RCC 7860 (cell line): Measurements from ENCODE around the gene DESI1.
"Not testable (repeated sequence)": the region's sequence is repeated elsewhere in the genome, so short reads cannot be mapped to it uniquely, and the experiment has no call there.

Source experiments
- DNase-seq: peaks from one replicate; pipeline ENCODE4 v3.0.0-alpha.2; 2015; ENCODE audit warnings: low spot score
- FAIRE-seq: peaks from 2 replicates; lab custom pipeline; 2012; peaks lifted over from hg19 to GRCh38; lab: Jason Lieb, UNC

The DESI1 gene

GRCh38 chr22:41620589-41621098 is at the start of gene DESI1:
DESI1 (minus strand) TSS chr22:41621043; CDS start chr22:41620839, 204 bp downstream.
- FAIRE-seq (no peak), DNase-seq (no peak)

- peak; percentile 80 for DNase-seq
These were observed 48.4 kb upstream of the DESI1 start for GRCh38 chr22:41668971-41669911.

GRCh38 chr22:41664951-41665350 is 44.1 kb upstream of the DESI1 start:
- FAIRE-seq, result no peak

More at GRCh38 chr22:41668971-41669911, 48.4 kb upstream of the DESI1 start:
- FAIRE-seq, result no peak

GRCh38 chr22:41664490-41664889 is 43.6 kb upstream of the DESI1 start:
- DNase-seq (no peak), FAIRE-seq (no peak)

More at GRCh38 chr22:41664951-41665350, 44.1 kb upstream of the DESI1 start:
- DNase-seq, result no peak

- DNase-seq, FAIRE-seq: not testable (repeated sequence)
These were observed 42.8 kb upstream of the DESI1 start for GRCh38 chr22:41663594-41663993.

GRCh38 chr22:41661713-41662112 is 40.9 kb upstream of the DESI1 start:
- DNase-seq (no peak), FAIRE-seq (no peak)

- FAIRE-seq (no peak), DNase-seq (no peak)
These were observed 40.2 kb upstream of the DESI1 start for GRCh38 chr22:41661088-41661487.

GRCh38 chr22:41660416-41660815 is 39.6 kb upstream of the DESI1 start:
- DNase-seq (no peak), FAIRE-seq (no peak)

- no peak for DNase-seq
These were observed 39.1 kb upstream of the DESI1 start for GRCh38 chr22:41659941-41660340.

GRCh38 chr22:41658869-41659268 is 38.0 kb upstream of the DESI1 start:
- FAIRE-seq (no peak), DNase-seq (no peak)

More at GRCh38 chr22:41659941-41660340, 39.1 kb upstream of the DESI1 start:
- no peak for FAIRE-seq

- DNase-seq, result no peak
- FAIRE-seq, result no peak
These were observed 36.9 kb upstream of the DESI1 start for GRCh38 chr22:41657709-41658108.

- DNase-seq, result no peak
- FAIRE-seq, result no peak
These were observed 35.7 kb upstream of the DESI1 start for GRCh38 chr22:41656556-41656955.

- no peak for DNase-seq
- no peak for FAIRE-seq
These were observed 33.5 kb upstream of the DESI1 start for GRCh38 chr22:41654322-41654721.

- no peak for DNase-seq
- no peak for FAIRE-seq
These were observed 30.0 kb upstream of the DESI1 start for GRCh38 chr22:41650821-41651220.

- FAIRE-seq, result no peak
- DNase-seq, result no peak
These were observed 29.4 kb upstream of the DESI1 start for GRCh38 chr22:41650229-41650628.

GRCh38 chr22:41648432-41648831 is 27.6 kb upstream of the DESI1 start:
- FAIRE-seq (no peak), DNase-seq (no peak)

- FAIRE-seq, result no peak
- no peak for DNase-seq
These were observed 26.9 kb upstream of the DESI1 start for GRCh38 chr22:41647771-41648170.

- FAIRE-seq (no peak), DNase-seq (no peak)
These were observed 21.7 kb upstream of the DESI1 start for GRCh38 chr22:41642331-41643110.

- no peak for DNase-seq
- no peak for FAIRE-seq
These were observed 21.0 kb upstream of the DESI1 start for GRCh38 chr22:41641854-41642253.

GRCh38 chr22:41638748-41639147 is 17.9 kb upstream of the DESI1 start:
- FAIRE-seq, result no peak
- DNase-seq, result no peak

- FAIRE-seq, result no peak
- no peak for DNase-seq
These were observed 17.3 kb upstream of the DESI1 start for GRCh38 chr22:41638124-41638523.
